Kidney (tissue), 14 donors: Measurements from ENCODE around the gene SUMF1. TPM values are rescaled to one million over a fixed set of nuclear protein-coding genes. Genes with fewer than 3 reads are reported as not detected.
"Not testable (repeated sequence)": the region's sequence is repeated elsewhere in the genome, so short reads cannot be mapped to it uniquely, and the experiment has no call there.

Source experiments
- DNase-seq, 5 donors: peaks; one replicate each; pipeline ENCODE4 v3.0.0-alpha.2; 2013 to 2020
- FAIRE-seq: peaks from 2 replicates; lab custom pipeline; 2012; peaks lifted over from hg19 to GRCh38; lab: Jason Lieb, UNC
- H3K27ac ChIP-seq, 2 donors: one replicate each; pipeline ENCODE4 v1.7.0; 2013; ENCODE audit warnings: low read depth in 2 of 2, low read length in 2 of 2, inconsistent platforms in 1 of 2
- H3K27me3 ChIP-seq: one replicate; pipeline ENCODE4 v1.7.1; 2013; ENCODE audit warnings: low read length, inconsistent platforms; ENCODE audit not compliant: control insufficient read depth, insufficient read depth
- H3K36me3 ChIP-seq, 3 donors: one replicate each; pipeline versions ENCODE4 v1.7.0 to v1.7.1; 2013; ENCODE audit warnings: low read length in 3 of 3, control low read depth in 1 of 3, inconsistent platforms in 1 of 3; ENCODE audit not compliant: insufficient read depth in 3 of 3, control insufficient read depth in 2 of 3
- H3K4me1 ChIP-seq, 3 donors: one replicate each; pipeline versions ENCODE4 v1.7.0 to v1.7.1; 2013; ENCODE audit warnings: low read length in 3 of 3, inconsistent platforms in 1 of 3, low read depth in 1 of 3; ENCODE audit not compliant: control insufficient read depth in 2 of 3, insufficient read depth in 2 of 3
- H3K4me3 ChIP-seq, 3 donors: one replicate each; pipeline versions ENCODE4 v1.7.0 to v1.8.1; 2013; ENCODE audit warnings: low read length in 3 of 3, control low read depth in 1 of 3, inconsistent platforms in 1 of 3
- H3K9ac ChIP-seq, 3 donors: one replicate each; pipeline versions ENCODE4 v1.7.0 to v1.7.1; 2013; ENCODE audit warnings: low read length in 3 of 3, control low read depth in 1 of 3, inconsistent platforms in 1 of 3
- H3K9me3 ChIP-seq, 3 donors: one replicate each; pipeline versions ENCODE4 v1.7.0 to v1.7.1; 2013; ENCODE audit warnings: low read length in 3 of 3, control low read depth in 1 of 3, inconsistent platforms in 1 of 3; ENCODE audit not compliant: control insufficient read depth in 2 of 3, insufficient read depth in 1 of 3
- CTCF ChIP-seq: IDR thresholded peaks from 3 replicates; pipeline ENCODE4 v1.5.1; 2012; ENCODE audit warnings: mild to moderate bottlenecking, moderate library complexity, borderline replicate concordance; ENCODE audit not compliant: insufficient read depth; ENCODE audit errors: extremely low read depth
- intact Hi-C: fragments of 100-400 bp; cut with DNase I; formaldehyde crosslinking; loops from one replicate; pipeline ENCODE4 v1.11.1; 2022
- polyA plus RNA-seq: library from polyadenylated mRNA; stranded (reverse); fragments of 350-450 nt; fragmentation: Illumina TruSeq; extraction: RNeasy Lipid Tissue Mini Kit (QIAGEN cat#74804); gene quantifications from one replicate; pipeline ENCODE4 v1.2.3, GENCODE V29; 2014; ENCODE audit warnings: low read depth, low replicate concordance; ENCODE audit not compliant: insufficient read depth
- total RNA-seq: library from RNA; stranded (reverse); fragmentation: NEBNext Ultra II Directional; extraction: Animal tissue kit (Norgen Biotek cat#: 25700); gene quantifications from one replicate; pipeline ENCODE4 v1.2.1, GENCODE V29; 2021
- donor health status: control.
- donor health status: control.
- donor health status: control.
- donor health status: control.
- donor health status: control.
- donor health status: DM: yes; HTN: yes; CAD: no.
- donor health status: Normal renal cell carcinoma (clear cell type).

Gene SUMF1
- total and polyA plus RNA-seq, 2 donors from 2014 or later, result 50.1 to 50.6 TPM

GRCh38 chr3:4458961-4459360 lies 8.1 kb downstream of the SUMF1 start:
- no peak for FAIRE-seq

GRCh38 chr3:4456780-4457179 lies 10.3 kb downstream of the SUMF1 start:
- H3K9me3 ChIP-seq, intact Hi-C loops, H3K4me1 ChIP-seq, H3K9ac ChIP-seq, H3K27me3 ChIP-seq, H3K27ac ChIP-seq, H3K4me3 ChIP-seq, H3K36me3 ChIP-seq, DNase-seq: not testable (repeated sequence)
- FAIRE-seq, result peak; percentile 99

More at GRCh38 chr3:4458961-4459360, 8.1 kb downstream of the SUMF1 start:
- intact Hi-C loops, result no loop called here
- no peaks in the 10 kb centered on the region for H3K27me3 ChIP-seq
- no peaks in the 10 kb centered on the region for H3K9me3 ChIP-seq
- no peak overlapping the region for H3K9ac ChIP-seq
- no peak for TF ChIP-seq CTCF
- no peak overlapping the region for H3K4me3 ChIP-seq
- H3K27ac ChIP-seq, result no peak overlapping the region
- no peaks in the 10 kb centered on the region for H3K36me3 ChIP-seq
- no peaks in the 10 kb centered on the region for H3K4me1 ChIP-seq
- DNase-seq, result no peak

GRCh38 chr3:4454142-4454541 lies 12.9 kb downstream of the SUMF1 start:
- H3K9ac ChIP-seq, result no peak overlapping the region
- no peak for TF ChIP-seq CTCF
- no peak overlapping the region for H3K4me3 ChIP-seq
- H3K27ac ChIP-seq, result no peak overlapping the region
- no peaks in the 10 kb centered on the region for H3K36me3 ChIP-seq
- intact Hi-C loops, result no loop called here
- no peaks in the 10 kb centered on the region for H3K9me3 ChIP-seq
- DNase-seq (no peak), FAIRE-seq (no peak)
- H3K4me1 ChIP-seq, result no peaks in the 10 kb centered on the region
- H3K27me3 ChIP-seq, result no peaks in the 10 kb centered on the region

- no peak for FAIRE-seq
- peaks cover 0 to 2% (median 0%) of the 10 kb centered on the region in 3 donors for H3K4me1 ChIP-seq
Measured at GRCh38 chr3:4449043-4449805, 17.8 kb downstream of the SUMF1 start.

More at GRCh38 chr3:4449043-4449805, 17.8 kb downstream of the SUMF1 start:
- no peak for TF ChIP-seq CTCF
- DNase-seq, result peak in 1 of 5 donors; percentile 14
- Histone ChIP-seq H3K9me3 (no peaks in the 10 kb centered on the region), H3K9ac (no peak overlapping the region), H3K27me3 (no peaks in the 10 kb centered on the region), H3K27ac (no peak overlapping the region), H3K4me3 (no peak overlapping the region), H3K36me3 (no peaks in the 10 kb centered on the region)
- intact Hi-C loops, result no loop called here
